ENCODE data around the gene SRC.

SRC gene

DNA sequence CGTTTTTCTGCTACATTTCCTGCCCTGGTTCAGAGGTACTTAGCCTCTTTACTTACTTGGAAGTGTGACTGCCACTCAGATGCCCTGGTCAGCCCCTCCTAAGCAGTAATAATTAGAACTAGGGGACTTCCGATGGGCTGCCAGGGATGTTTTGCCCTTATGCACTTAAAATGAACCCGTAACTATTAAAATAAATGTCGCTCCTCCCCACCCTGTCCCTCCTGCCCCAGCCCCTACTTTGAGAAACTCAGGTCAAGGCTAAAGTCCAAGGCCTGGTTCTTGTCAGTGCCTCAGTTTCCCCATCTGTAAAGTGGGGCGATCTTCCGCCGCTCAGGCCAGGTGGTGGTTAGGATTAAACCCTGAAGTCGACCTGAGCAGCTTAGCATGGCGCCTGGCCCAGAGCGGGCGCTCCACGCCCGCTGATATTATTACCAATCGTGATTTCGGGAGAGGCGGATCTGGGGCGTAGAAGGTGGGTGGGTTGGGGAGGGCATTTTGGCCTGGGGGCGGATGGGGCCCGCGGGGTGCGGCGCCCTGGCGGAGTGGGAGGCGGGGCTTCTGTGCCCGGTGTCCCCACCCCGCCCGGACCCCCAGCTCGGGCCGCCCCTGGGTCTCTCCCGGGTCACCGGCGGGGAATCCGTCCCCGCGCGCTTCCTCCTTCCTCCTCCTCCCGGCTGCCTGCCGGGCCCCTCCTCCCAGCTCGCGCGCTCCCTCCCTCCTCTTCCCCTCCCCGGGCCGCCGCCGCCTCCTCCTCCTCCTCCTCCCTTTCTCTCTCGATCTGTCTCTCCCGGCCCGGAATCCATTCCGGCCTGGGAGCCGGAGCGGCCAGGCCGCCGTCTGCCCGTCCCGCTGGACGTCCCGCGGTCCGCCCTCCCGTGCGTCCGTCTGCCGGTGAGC lies at the start of gene SRC:
SRC (plus strand) TSS at position 802 of the 897 bp plus-strand sequence. CDS start 38,014 bp downstream, outside the sequence.
- peak; percentile 46 for DNase-seq

GRCh38 chr20:37296371-37296770 lies 49.6 kb upstream of the SRC start:
- no peak for DNase-seq

DNA sequence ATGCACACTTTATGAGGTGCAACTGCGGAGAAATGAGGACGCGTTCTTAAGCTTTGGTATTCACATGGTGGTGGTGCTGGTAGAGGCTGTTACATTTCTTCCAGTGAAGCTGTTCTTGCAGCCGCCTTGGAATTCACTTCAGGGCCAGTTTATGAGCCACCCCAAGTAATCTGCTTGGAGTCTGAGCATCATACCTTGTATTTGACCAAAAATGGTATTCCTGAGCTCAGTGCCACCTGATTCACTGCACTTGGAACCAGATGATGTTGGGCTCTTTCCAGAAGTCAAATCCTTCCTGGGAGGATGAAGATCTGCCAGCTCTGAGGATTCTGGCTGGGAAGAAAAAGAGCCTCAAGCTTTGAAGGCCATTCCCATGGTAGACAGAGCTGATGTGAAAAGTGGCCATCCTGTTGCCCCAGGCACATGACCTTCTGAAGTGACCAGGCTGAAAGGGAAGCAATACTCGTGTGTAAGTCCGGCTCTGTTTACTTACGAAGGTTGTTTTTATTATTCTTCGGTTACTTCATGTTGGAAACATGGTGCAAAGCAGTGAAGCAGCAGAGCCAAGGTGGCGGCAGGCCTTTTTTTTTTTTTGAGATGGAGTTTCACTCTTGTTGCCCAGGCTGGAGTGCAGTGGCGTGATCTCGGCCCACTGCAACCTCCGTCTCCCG lies 48.7 kb upstream of the SRC start:
- no peak for DNase-seq

DNA sequence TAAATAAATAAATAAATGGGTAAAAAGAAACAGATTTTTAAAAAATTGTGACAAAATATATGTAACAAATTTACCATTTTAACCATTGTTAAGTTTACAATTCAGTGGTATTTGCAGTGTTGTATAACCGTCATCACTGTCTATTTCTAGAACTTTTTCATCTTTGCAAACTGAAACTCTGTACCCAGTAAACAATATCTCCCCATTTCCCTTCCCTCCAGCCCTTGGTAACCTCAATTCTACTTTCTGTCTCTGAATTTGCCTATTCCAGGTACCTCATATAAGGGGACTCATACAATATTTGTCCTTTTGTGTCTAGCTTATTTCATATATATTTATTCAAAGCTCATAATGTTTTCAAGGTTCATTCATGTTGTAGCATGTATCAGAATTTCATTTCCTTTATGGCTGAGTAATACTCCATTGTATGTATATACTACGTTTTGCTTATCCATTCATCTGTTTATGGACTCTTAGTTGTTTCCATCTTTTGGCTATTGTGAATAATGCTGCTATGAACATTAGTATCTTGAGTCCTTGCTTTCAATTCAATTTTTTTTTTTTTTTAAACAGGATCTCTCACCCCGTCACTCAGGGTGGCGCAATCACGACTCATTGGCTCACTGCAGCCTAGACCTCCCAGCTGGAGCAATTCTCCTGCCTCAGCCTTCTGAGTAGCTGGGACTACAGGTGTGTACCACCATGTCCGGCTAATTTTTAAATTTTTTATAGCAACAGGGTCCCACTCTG lies 47.6 kb upstream of the SRC start:
- DNase-seq = no peak

DNA sequence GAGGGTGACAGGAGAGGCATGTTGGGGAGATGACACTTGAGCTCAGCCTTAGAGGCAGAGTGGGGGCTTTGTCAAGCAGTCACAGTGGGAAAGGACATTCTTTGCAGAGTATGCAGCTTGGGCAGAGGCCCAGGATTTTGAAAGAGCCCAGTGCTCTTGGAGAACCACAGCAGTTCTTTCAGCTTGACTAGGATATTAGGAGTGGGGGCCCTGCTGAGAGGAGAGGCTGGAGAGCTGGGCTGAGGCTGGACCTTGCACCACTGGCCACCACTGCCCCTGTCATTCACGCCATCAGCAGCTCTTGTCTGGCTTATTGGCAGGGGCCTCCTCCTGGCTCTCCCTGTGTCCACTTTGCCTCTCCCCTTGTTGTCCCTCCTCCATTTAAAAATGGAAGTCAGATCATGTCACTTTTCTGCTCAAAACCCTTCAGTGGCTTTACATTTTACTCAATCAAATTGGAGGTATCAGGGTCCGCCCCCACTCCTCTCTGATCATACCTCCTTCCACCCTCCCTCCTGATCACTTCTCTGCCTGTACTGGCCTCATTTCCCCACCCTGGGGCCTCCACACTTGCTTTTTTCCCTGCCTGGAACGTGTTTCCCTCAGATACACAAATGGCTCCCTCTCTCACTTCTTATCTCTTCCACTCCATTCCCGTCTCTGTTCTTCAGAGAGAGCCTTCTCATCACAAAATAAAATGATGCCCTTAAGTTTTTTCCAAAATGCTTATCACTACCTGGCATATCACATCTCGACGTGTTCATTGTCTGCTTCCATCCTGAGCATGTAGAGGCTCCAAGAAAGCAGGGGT lies 46.0 kb upstream of the SRC start:
- DNase-seq = no peak

DNA sequence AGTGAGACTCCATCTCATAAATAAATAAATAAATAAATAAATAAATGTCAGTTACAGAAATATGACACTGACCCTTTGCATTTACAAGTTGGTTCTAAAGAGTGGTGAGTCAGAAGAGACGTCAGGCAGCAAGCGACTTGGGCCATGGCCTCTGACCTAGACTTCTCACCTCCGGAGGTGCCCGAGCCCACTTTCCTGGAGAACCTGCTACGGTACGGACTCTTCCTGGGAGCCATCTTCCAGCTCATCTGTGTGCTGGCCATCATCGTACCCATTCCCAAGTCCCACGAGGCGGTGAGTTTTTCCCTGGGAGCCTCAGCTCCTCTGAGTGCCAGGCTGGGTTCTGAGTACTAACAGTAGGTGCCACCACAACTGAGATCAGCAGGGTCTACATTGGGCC lies 44.8 kb upstream of the SRC start:
- DNase-seq = no peak

DNA sequence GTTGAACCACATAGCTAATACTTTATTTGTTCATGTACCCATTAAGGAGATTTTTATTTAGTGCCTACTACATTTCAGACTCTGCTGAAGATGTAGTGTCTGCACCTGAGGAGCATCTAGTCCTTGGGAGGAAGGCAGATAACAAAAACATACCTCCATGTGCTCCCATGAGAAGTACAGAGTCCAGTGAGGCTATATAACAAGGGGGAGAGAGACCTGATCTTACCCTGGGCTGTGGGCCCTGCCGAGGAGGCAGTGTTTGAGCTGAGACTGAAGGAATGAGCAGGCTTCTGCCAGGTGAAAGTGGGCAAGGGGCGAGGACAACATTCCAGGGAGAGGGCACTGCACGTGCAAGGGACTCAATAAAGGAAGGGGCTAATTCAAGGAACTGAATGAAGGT lies 44.4 kb upstream of the SRC start:
- DNase-seq = no peak

DNA sequence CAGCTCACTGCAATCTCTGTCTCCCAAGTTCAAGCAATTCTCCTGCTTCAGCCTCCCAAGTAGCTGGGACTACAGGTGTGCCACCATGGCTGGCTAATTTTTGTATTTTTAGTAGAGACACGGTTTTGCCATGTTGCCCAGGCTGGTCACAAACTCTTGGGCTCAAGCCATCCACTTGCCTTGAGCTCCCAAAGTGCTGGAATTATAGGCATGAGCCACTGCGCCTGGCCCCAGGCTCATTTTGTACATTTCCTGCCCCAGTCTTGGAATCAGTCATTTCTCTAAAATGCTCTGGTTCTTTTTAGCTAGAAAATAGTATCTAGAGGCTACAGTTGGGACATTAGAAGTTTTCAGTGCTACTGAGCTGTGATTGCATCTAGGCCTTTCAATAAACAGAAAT lies 43.0 kb upstream of the SRC start:
- DNase-seq = no peak

DNA sequence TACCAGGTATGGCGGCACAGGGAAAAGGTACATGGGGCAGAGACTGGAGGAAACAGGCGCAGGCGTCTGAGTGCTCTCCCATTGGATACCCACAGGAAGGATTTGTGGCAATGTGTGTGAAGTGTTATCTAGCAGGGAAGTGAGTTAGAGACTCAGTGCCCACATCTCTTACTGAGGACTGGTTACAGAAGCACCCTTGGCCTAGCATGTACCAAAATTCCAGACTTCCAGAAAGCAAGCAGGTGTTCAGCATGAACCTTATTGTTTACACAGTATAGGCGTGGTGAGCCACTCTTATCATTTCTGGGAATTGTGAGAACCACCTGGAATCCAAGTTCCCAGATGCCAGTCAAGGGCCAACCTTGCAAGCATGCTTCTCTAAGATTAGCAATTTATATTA lies 42.3 kb upstream of the SRC start:
- DNase-seq = no peak

- DNase-seq = no peak
These were observed 40.9 kb upstream of the SRC start for GRCh38 chr20:37305079-37305478.

- no peak for DNase-seq
These were observed 40.1 kb upstream of the SRC start for GRCh38 chr20:37305839-37306238.

DNA sequence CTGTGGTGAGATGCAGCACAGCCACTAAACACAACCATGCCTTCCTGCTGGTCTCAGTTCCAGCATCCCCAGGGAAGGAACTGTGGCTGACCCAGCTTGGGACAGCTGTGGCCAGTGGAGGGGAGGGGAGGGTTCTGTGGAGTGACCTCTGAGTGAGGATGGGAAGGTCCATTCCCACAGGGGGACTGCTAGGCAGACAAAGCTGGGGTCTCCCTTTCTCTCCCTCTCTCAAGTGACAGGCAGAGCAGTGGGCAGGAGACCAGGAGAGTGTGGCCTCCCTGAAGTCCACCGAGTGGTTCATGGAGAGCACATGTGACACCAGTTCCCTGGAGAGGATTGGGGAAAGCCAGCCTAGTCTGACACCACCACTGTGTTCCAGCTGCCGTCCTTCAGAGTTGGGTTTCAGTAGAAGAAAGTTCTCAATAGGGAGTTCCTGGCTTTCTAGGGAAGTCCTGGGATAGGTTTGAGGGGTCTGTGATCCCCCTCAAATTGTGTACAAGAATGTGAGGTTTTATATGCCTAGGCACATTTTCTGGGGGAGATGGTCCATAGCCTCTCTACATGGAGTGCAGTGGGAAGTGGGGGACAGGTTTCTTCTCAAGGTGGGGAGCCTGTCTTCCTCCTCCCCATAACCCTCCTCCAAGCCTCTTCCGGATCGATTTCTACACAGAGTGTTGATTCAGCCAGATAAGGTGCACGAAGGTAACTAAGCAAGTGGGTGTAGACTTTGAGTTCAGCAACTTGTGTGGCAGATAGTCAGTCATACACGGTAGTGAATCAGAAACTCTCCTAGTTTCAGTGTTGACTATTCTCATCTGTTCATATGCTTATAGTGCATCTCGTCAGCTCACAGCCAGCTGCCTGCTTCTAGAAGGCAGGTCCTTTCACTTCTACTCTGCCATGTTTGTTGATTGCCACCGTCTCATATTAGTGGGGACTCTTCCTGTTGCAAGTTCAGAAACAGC lies 37.6 kb upstream of the SRC start:
- no peak for DNase-seq

DNA sequence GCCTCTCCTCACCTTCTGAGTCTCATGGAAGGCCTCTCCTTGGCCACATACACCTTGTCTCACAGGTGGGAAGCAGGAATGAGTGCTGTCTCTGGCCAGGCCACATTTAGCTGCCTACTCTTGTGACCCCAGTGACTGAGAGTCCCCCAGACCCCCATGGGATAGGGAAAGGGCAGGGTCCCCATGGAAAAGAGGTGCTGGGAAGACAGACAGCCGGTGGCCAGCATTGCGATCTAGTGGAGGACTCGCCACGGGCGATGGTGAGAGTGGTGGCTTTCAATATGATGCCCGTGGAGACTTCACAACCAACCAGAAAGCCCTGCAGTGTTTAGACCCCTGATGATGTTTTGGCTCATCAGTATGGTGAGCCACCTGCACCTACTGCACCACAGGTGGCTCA lies 36.6 kb upstream of the SRC start:
- DNase-seq = no peak

DNA sequence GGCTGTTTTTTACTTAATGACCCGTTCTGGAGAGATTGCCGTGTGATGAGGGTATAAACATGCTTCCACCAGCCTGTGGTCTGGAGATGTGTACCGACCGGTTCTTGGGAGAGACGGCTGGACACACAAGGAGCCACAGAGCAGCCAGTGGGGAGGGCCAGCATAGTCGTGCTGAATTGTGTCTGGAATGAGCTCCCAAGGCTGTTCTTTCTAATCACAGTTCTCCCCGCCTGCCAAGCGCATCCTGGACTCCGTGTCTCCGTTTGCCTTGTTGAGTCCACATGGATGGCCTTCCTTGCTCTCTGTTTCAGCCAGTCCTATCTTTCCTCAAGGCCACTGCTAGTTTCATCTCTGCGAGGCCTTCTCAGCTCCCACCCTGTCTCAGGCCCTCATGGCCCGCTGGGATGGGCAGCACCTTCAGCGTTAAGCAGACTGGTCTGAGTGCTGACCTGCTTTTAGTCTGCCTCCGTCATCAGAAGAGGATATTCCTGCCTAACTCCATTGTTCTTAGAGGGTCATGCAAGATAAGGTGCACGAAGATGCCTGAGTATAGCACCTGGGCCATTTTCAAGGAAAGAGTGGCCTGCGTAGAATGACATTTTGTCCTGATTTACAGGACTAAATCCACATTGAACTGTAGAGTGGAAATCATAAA lies 35.9 kb upstream of the SRC start:
- no peak for DNase-seq

GRCh38 chr20:37310951-37311350 lies 35.0 kb upstream of the SRC start:
- DNase-seq = no peak

- no peak for DNase-seq
These were observed 34.1 kb upstream of the SRC start for GRCh38 chr20:37311710-37312355.

GRCh38 chr20:37313546-37314091 lies 32.3 kb upstream of the SRC start:
- no peak for DNase-seq

GRCh38 chr20:37314099-37314498 lies 31.8 kb upstream of the SRC start:
- no peak for DNase-seq

- DNase-seq = no peak
These were observed 31.3 kb upstream of the SRC start for GRCh38 chr20:37314617-37315016.

DNA sequence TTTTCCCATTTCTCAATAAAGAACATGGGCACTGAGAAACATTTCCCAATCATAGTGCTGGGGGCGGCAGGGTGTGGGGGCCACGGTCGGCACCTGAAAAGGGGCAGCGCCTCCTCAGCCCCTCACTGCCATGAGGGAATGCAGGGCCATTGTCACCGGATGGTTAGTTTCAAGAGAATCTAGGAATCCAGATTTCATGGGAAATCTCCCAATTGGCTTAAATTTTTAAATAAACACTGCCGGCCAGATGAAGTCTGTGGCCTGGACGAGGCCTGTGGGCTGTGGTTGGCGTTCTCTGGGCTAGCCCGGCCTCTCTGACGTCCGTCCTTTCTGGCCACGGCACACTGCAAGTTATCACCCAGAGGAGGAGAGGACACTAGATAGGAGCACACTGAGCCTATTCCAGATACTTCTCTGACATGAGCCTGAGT lies 30.9 kb upstream of the SRC start:
- no peak for DNase-seq
